ENCODE results near the gene OR8B8.

The OR8B8 gene

DNA sequence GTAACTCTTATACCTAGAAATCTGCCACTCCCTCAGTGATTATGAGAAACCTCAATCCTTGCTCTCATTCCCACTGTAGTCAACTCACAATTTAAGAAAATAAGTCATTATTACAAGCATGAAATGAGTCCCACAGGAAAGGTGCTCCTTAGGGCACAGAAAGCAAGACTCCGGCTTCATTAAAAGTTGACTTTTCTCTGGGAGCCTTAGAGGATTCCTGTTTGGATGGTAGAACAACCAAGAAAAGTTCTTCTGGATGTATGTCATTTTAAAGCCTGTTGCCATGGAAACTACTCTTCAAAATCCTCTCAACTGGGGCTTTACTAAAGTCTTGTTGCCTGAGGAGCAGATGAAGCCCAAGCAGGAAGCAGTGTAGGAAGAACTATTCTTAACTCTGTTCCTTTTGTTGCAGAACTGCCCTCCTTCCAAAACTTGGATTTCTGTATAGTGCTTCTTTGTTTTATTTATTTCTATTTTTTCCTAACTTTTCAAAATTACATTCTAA, at the start of gene OR8B8:
Gene OR8B8, minus strand, starts transcription at position 51 of the 505 bp plus-strand sequence. CDS start 4,611 bp downstream, outside the sequence.
- ChIA-PET POLR2A (no interaction called here), CTCF (no interaction called here)
- TF ChIP-seq CTBP1 (IDR thresholded peaks at IDR 0.05; ENCODE audit: borderline replicate concordance) (no peak), HDGF (IDR thresholded peaks at IDR 0.05; ENCODE audit: borderline replicate concordance) (no peak), LEF1 (IDR thresholded peaks at IDR 0.05; ENCODE audit: borderline replicate concordance) (no peak), TARDBP (IDR thresholded peaks at IDR 0.05) (no peak), BHLHE40 (IDR thresholded peaks at IDR 0.05; ENCODE audit: borderline replicate concordance) (no peak), ZNF384 (IDR thresholded peaks at IDR 0.05) (no peak), FOXK2 (IDR thresholded peaks at IDR 0.05) (no peak), NFRKB (IDR thresholded peaks at IDR 0.05) (no peak), SP1 (IDR thresholded peaks at IDR 0.05) (no peak), FOXM1 (IDR thresholded peaks at IDR 0.05; ENCODE audit: borderline replicate concordance) (no peak), ELF4 (IDR thresholded peaks at IDR 0.05) (no peak), L3MBTL2 (conservative IDR thresholded peaks at IDR 0.05) (no peak), FOXA1 (IDR thresholded peaks at IDR 0.05) (no peak), ARNT (IDR thresholded peaks at IDR 0.05) (no peak), SUZ12 (IDR thresholded peaks at IDR 0.05) (no peak)
- TF ChIP-seq, protein P1, sequence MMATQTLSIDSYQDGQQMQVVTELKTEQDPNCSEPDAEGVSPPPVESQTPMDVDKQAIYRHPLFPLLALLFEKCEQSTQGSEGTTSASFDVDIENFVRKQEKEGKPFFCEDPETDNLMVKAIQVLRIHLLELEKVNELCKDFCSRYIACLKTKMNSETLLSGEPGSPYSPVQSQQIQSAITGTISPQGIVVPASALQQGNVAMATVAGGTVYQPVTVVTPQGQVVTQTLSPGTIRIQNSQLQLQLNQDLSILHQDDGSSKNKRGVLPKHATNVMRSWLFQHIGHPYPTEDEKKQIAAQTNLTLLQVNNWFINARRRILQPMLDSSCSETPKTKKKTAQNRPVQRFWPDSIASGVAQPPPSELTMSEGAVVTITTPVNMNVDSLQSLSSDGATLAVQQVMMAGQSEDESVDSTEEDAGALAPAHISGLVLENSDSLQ (IDR thresholded peaks at IDR 0.05) = no peak
- no peak for DNase-seq (ENCODE audit: extremely low spot score)

GRCh38 chr11:124493016-124493655, 47.6 kb upstream of the OR8B8 start:
- CTCF ChIA-PET = no interaction called here
- no peak for DNase-seq (ENCODE audit: extremely low spot score)
- POLR2A ChIA-PET = no interaction called here
- TF ChIP-seq SP1 (IDR thresholded peaks at IDR 0.05) = no peak
- no peak for TF ChIP-seq SUZ12 (IDR thresholded peaks at IDR 0.05)
- TF ChIP-seq BHLHE40 (IDR thresholded peaks at IDR 0.05; ENCODE audit: borderline replicate concordance) = no peak
- TF ChIP-seq, protein P1 (IDR thresholded peaks at IDR 0.05) = no peak
- TF ChIP-seq TARDBP (IDR thresholded peaks at IDR 0.05) = no peak
- TF ChIP-seq FOXM1 (IDR thresholded peaks at IDR 0.05; ENCODE audit: borderline replicate concordance) = no peak

DNA sequence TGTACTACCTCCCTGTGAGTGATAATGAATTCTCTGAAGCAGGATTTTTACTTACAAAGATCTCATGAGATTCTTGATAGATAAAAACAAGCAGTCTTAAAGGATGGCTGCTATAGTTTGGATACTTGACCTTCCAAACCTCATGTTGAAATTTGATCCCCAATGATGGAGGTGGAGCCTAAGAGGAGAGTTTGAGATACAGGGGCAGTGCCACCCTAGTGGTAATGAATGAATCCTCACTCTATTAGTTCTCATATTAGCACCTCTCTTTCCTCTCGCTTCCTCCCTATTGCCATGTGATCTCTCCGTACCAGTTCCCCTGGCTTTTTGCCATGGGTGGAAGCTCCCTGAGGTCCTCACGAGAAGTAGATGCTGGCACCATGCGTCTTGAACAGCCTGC, 37.9 kb upstream of the OR8B8 start:
- no peak for DNase-seq (ENCODE audit: extremely low spot score)
- ChIA-PET CTCF (no interaction called here), POLR2A (no interaction called here)
- TF ChIP-seq ZNF384 (IDR thresholded peaks at IDR 0.05) = no peak
- TF ChIP-seq LEF1 (IDR thresholded peaks at IDR 0.05; ENCODE audit: borderline replicate concordance) = no peak
- no peak for TF ChIP-seq FOXA1 (IDR thresholded peaks at IDR 0.05)
- TF ChIP-seq BHLHE40 (IDR thresholded peaks at IDR 0.05; ENCODE audit: borderline replicate concordance) = no peak
- TF ChIP-seq, protein P1 (IDR thresholded peaks at IDR 0.05) = no peak
- no peak for TF ChIP-seq SP1 (IDR thresholded peaks at IDR 0.05)
- TF ChIP-seq ELF4 (IDR thresholded peaks at IDR 0.05) = no peak
- no peak for TF ChIP-seq TARDBP (IDR thresholded peaks at IDR 0.05)
- TF ChIP-seq NFRKB (IDR thresholded peaks at IDR 0.05) = no peak
- no peak for TF ChIP-seq ARNT (IDR thresholded peaks at IDR 0.05)
- TF ChIP-seq SUZ12 (IDR thresholded peaks at IDR 0.05) = no peak
- TF ChIP-seq CTBP1 (IDR thresholded peaks at IDR 0.05; ENCODE audit: borderline replicate concordance) = no peak
- no peak for TF ChIP-seq HDGF (IDR thresholded peaks at IDR 0.05; ENCODE audit: borderline replicate concordance)
- TF ChIP-seq L3MBTL2 (conservative IDR thresholded peaks at IDR 0.05) = no peak
- no peak for TF ChIP-seq FOXM1 (IDR thresholded peaks at IDR 0.05; ENCODE audit: borderline replicate concordance)
- TF ChIP-seq FOXK2 (IDR thresholded peaks at IDR 0.05) = no peak

GRCh38 chr11:124482362-124483147, 37.1 kb upstream of the OR8B8 start:
- no peak for DNase-seq (ENCODE audit: extremely low spot score)
- TF ChIP-seq FOXK2 (IDR thresholded peaks at IDR 0.05) = no peak
- TF ChIP-seq FOXA1 (IDR thresholded peaks at IDR 0.05) = no peak
- TF ChIP-seq BHLHE40 (IDR thresholded peaks at IDR 0.05; ENCODE audit: borderline replicate concordance) = no peak
- TF ChIP-seq LEF1 (IDR thresholded peaks at IDR 0.05; ENCODE audit: borderline replicate concordance) = no peak
- no peak for TF ChIP-seq FOXM1 (IDR thresholded peaks at IDR 0.05; ENCODE audit: borderline replicate concordance)
- TF ChIP-seq HDGF (IDR thresholded peaks at IDR 0.05; ENCODE audit: borderline replicate concordance) = no peak
- no peak for TF ChIP-seq L3MBTL2 (conservative IDR thresholded peaks at IDR 0.05)
- no peak for TF ChIP-seq ZNF384 (IDR thresholded peaks at IDR 0.05)
- TF ChIP-seq SUZ12 (IDR thresholded peaks at IDR 0.05) = no peak
- no peak for TF ChIP-seq NFRKB (IDR thresholded peaks at IDR 0.05)
- TF ChIP-seq ARNT (IDR thresholded peaks at IDR 0.05) = no peak
- no peak for TF ChIP-seq TARDBP (IDR thresholded peaks at IDR 0.05)
- no peak for TF ChIP-seq SP1 (IDR thresholded peaks at IDR 0.05)
- TF ChIP-seq CTBP1 (IDR thresholded peaks at IDR 0.05; ENCODE audit: borderline replicate concordance) = no peak
- ChIA-PET POLR2A (no interaction called here), CTCF (no interaction called here)

DNA sequence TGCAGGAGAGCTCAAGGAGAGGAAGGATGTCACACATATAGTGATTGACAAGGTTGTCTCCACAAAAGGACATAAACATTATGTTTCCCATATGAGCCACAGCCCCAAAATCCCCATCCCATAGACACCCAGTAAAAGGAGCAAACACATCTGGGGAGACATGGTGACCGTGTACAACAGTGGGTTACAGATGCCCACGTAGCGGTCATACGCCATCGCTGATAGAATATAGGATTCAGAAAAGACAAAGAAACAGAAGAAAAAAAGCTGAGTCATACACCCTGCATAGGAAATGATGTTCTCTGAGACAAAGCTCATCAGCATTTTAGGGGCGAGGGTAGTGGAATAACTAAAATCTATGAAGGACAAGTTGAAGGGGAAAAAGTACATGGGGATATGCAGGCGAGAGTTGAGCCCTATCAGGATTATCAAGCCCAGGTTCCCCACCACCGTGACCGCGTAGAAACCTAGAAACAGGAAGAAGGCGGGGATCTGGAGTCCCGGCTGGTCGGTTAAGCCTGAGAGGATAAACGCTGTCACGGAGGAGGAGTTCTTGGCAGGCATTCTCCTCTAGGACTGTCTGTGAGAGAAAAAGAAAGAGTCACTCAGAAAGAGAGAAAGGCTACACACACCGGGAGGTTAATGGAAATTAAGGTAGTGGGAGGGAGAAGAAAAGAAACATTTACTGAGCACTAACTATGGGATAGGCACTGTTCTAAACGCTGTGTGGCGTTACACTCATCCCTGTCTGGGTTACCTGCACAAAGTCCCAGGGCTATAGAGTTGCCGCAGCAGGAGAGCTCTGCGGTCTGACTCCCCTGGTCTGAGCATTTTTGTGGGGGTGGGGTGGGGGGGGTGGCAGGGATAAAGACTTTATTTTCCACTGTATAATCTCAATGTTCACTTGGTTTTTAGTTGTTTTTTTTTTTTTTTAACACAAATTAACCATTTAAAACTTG, 36.1 kb upstream of the OR8B8 start:
- no peak for DNase-seq (ENCODE audit: extremely low spot score)
- TF ChIP-seq LEF1 (IDR thresholded peaks at IDR 0.05; ENCODE audit: borderline replicate concordance) (no peak), HDGF (IDR thresholded peaks at IDR 0.05; ENCODE audit: borderline replicate concordance) (no peak), BHLHE40 (IDR thresholded peaks at IDR 0.05; ENCODE audit: borderline replicate concordance) (no peak)
- POLR2A ChIA-PET = no interaction called here
- CTCF ChIA-PET = no interaction called here
